ENCODE results near the gene PMEPA1.

Gene PMEPA1

DNA sequence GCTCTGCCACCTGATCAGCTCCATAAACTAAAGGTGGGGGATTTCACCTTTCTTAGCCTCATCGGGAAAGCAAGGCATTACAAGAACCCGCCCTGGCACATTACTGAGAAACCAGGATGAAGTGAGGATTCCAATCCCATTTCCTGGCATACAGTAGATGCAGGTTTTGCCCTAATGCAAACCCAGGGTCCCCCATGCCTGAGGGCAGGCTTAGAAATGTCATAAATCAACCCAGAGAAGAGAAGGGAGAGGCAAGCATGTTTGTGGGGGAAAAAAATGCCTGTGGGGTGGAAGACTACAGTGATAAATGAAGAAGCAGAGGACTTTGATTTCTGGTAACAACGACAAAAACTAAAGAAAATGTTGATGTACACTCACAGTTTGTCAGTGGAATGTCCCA, 18.0 kb upstream of the PMEPA1 start:
- no peaks in the 10 kb centered on the region for H3K27me3 ChIP-seq (ENCODE audit: insufficient read depth, low read depth, severe bottlenecking)

DNA sequence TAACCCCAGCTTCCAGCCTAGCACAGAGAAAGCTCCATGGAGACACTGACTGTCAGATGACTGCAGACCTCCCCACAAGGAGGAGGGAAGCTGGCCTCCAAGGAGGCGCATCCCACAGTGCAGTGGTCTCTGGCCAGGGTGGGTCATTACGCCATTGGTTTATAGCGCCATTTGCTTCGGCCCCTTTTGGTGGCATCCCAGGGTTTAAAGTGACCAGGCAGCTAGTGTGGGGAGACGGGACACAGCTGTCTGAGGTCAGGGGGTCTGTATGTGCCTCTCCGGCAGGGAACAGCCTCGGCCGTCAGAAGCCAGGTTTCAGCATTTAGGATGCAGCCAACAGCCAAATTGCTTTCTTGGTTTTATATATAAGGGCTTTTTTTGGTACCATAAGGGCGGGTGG, 15.8 kb upstream of the PMEPA1 start:
- H3K27me3 ChIP-seq (ENCODE audit: insufficient read depth, low read depth, severe bottlenecking): no peaks in the 10 kb centered on the region
- DNase-seq: no peak
- no peak overlapping the region for H3K27ac ChIP-seq
- H3K4me3 ChIP-seq (ENCODE audit: low read depth, low read length): no peak overlapping the region
- H3K36me3 ChIP-seq: no peaks in the 10 kb centered on the region
- TF ChIP-seq, protein P1, sequence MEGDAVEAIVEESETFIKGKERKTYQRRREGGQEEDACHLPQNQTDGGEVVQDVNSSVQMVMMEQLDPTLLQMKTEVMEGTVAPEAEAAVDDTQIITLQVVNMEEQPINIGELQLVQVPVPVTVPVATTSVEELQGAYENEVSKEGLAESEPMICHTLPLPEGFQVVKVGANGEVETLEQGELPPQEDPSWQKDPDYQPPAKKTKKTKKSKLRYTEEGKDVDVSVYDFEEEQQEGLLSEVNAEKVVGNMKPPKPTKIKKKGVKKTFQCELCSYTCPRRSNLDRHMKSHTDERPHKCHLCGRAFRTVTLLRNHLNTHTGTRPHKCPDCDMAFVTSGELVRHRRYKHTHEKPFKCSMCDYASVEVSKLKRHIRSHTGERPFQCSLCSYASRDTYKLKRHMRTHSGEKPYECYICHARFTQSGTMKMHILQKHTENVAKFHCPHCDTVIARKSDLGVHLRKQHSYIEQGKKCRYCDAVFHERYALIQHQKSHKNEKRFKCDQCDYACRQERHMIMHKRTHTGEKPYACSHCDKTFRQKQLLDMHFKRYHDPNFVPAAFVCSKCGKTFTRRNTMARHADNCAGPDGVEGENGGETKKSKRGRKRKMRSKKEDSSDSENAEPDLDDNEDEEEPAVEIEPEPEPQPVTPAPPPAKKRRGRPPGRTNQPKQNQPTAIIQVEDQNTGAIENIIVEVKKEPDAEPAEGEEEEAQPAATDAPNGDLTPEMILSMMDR (IDR thresholded peaks at IDR 0.05; ENCODE audit: low read depth, low read length): no peak
- no peaks in the 10 kb centered on the region for H3K9me3 ChIP-seq (ENCODE audit: severe bottlenecking)

More for the DNA sequence above, 18.0 kb upstream of the PMEPA1 start:
- no peak overlapping the region for H3K27ac ChIP-seq
- H3K9me3 ChIP-seq (ENCODE audit: severe bottlenecking): no peaks in the 10 kb centered on the region
- TF ChIP-seq, protein P1 (IDR thresholded peaks at IDR 0.05; ENCODE audit: low read depth, low read length): no peak
- H3K4me3 ChIP-seq (ENCODE audit: low read depth, low read length): no peak overlapping the region
- no peaks in the 10 kb centered on the region for H3K36me3 ChIP-seq
- DNase-seq: no peak

DNA sequence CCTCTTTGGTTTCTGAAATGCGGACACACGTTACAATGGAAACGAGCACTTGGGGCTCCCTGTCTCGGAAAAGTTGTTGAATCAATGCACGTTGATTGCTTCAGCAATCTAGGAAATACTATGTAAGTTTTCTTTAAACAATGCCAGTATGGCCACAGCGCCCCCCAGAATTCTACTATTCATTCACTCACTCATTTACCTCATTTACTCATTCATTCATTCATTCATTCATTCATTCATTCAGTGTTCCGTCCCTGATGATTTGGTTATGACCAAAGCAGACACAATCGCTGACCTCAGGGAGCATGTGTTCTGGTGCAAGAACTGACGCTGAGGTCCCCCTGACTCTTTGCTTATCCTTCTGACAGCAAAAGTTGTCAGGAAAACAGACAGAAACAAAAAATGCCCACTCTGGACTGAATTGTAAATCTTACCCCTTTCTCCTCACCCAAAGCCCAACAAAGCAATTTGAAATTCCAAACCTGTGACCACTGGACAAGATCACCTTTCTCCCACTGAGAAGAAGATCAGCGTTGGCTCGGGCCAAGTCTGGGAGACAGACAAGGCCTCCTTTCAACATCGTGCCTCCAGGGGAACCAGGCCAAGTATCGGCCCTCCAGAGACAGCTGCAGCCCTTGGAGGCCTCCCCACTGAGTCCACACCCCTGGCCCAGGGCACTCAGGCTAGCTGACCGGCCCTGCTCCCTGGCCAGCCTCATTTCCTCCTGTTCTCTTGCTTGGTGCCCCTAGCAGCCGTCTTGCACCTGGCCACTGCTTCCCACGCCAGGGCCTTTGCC, 15.0 kb upstream of the PMEPA1 start:
- H3K36me3 ChIP-seq: no peaks in the 10 kb centered on the region
- H3K27me3 ChIP-seq (ENCODE audit: insufficient read depth, low read depth, severe bottlenecking): no peaks in the 10 kb centered on the region
- TF ChIP-seq, protein P1 (IDR thresholded peaks at IDR 0.05; ENCODE audit: low read depth, low read length): no peak
- no peak overlapping the region for H3K4me3 ChIP-seq (ENCODE audit: low read depth, low read length)
- no peak overlapping the region for H3K27ac ChIP-seq
- DNase-seq: no peak
- H3K9me3 ChIP-seq (ENCODE audit: severe bottlenecking): no peaks in the 10 kb centered on the region

DNA sequence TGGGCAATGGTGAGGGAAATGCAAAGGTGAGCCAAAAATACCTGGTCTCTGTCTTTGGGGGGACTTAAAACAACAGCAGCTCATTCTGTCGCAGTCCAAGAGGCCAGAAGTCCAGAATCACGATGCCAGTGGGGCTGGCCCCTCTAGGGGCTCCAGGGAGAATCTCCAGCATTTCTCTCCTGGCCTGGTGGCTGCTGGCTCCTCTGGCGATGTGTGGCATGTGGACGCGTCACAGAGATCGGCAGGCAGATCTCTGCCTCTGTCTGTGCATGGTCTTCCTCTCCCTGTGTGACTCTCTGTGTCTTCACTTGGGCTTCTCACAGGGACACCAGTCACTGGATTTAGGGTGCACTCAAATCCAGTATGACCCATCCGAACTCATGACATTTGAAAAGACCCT, 14.0 kb upstream of the PMEPA1 start:
- Histone ChIP-seq H3K4me3 (ENCODE audit: low read depth, low read length) (no peak overlapping the region), H3K36me3 (no peaks in the 10 kb centered on the region), H3K27me3 (ENCODE audit: insufficient read depth, low read depth, severe bottlenecking) (no peaks in the 10 kb centered on the region), H3K9me3 (ENCODE audit: severe bottlenecking) (no peaks in the 10 kb centered on the region), H3K27ac (no peak overlapping the region)
- no peak for DNase-seq
- TF ChIP-seq, protein P1 (IDR thresholded peaks at IDR 0.05; ENCODE audit: low read depth, low read length): no peak

- DNase-seq: no peak
- TF ChIP-seq, protein P1 (IDR thresholded peaks at IDR 0.05; ENCODE audit: low read depth, low read length): no peak
- H3K27me3 ChIP-seq (ENCODE audit: insufficient read depth, low read depth, severe bottlenecking): no peaks in the 10 kb centered on the region
- no peaks in the 10 kb centered on the region for H3K9me3 ChIP-seq (ENCODE audit: severe bottlenecking)
- H3K4me3 ChIP-seq (ENCODE audit: low read depth, low read length): no peak overlapping the region
- H3K27ac ChIP-seq: no peak overlapping the region
- H3K36me3 ChIP-seq: no peaks in the 10 kb centered on the region
These were observed 10.1 kb upstream of the PMEPA1 start for GRCh38 chr20:57719951-57720350.
